HG02852 (cell line): ENCODE results near the gene PTPRJ.

Experiments
- ATAC-seq: cut with Tn5 transposase; IDR thresholded peaks from one replicate; pipeline ENCODE4 v1.9.1; 2021; ENCODE audit warnings: mild to moderate bottlenecking, moderate library complexity; ENCODE audit not compliant: unreplicated experiment

PTPRJ gene

GRCh38 chr11:48036011-48036410, 55.7 kb downstream of the PTPRJ start:
- no peak for ATAC-seq

DNA sequence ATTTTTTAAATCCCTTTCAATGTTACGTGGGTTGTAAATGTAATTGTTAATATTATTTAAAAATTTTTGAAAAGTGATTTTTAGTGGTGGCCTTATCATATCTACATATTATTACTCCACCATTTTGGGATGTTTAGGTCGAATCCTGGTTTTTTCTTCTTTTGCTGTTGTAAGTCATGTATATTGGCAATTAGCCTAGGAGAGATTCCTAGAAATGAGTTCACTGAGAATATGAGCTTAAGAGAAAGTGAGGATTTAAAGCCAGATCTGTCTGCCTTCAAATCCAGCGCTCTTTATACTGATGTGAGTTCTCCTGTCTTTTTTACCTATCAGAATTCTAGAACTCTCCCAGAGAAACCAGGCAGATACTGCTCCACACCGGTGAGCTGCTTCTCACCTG, 56.1 kb downstream of the PTPRJ start:
- ATAC-seq, result no peak

GRCh38 chr11:48037709-48038468, 57.5 kb downstream of the PTPRJ start:
- ATAC-seq, result no peak

DNA sequence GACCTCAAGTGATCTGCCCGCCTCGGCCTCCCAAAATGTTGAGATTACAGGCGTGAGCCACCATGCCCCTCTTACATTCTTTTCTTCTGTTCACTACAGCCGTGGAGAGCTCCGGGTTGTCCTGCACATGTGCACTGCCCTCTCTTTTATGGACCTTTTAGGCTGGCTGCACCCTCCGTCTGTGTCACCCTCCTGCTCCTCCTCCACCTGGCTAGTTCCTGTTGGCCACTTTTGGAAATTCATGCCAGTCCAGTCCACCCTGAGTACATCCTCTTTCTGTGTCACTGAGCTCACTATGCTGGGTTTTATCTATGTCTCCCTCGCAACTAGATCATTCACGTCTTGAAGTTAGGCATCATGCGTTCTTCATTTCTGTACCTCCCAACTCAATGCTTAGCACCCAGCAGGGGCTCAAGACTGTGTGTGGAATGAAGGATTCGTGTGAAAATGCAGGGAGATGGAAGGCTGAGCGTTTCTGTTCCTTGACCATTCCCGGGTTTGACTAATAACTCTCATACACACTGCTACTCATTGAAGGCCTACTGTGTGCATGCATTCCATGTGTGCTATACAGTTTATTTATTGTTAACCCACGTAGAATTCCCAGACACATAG, 60.6 kb downstream of the PTPRJ start:
- ATAC-seq, result no peak

- no peak for ATAC-seq
Measured at GRCh38 chr11:48041877-48042695, 61.7 kb downstream of the PTPRJ start.

DNA sequence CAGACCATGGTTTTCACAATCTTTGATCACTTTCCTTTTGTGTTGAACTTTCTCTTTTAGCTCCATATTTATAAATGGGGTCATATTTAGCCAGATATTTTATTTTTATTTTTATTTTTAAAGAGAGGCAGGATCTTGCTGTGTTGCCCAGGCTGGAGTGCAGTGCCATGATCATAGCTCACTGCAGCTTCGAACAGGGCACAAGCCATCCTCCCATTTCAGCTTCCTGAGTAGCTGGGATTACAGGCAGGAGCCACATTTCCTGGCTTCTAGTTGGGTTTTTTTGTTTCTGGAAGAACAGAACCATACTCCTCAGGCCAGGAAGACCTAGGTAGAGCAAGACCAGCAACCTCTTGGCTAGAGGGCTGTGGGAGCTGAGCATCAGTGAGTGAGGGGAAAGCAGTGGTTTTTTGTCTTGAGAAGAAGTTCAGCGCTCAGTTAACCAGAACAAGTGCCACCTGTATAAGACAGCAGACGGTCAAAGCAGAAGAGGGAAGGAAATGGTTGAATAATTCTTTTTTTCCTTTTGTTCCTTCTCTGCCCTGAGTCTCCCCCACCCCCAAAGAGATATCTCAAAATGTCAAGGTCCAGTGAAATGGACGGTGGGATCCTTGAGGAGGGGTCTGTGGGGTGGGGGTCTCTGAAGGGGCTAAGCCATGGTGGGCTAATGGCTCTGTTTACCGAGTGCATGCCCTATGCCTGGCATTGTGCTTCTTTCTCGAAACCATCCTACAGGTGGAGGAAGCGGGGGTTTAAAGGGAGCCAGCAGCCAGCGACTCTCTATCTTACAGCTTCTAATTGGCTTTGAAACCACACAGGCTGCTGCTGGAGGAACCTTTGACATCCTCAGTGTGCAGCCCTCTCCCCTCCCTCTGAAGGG, 63.0 kb downstream of the PTPRJ start:
- ATAC-seq, result peak; percentile 74

GRCh38 chr11:48043991-48044512, 63.7 kb downstream of the PTPRJ start:
- peak; percentile 24 for ATAC-seq

GRCh38 chr11:48044577-48044976, 64.2 kb downstream of the PTPRJ start:
- no peak for ATAC-seq

DNA sequence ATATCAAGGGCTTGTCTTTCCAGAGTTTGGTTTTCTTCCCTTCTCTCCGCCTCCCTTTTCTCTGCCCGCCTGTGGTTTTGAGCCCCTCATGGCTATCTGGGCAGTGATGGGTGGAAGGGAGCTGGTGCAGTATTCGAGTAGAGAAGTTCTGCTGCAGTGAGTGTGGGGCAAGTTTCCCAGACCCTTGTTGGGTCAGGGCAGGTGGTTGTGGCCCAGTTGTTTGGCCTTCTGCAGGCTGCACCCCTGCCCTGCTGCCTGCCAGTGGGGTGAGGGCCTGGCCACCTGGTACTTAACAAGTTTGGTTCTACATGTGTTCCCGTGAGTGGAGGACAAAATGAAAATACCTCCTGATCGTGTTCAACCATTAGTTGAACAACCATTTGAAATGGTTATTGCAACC, 65.2 kb downstream of the PTPRJ start:
- no peak for ATAC-seq

DNA sequence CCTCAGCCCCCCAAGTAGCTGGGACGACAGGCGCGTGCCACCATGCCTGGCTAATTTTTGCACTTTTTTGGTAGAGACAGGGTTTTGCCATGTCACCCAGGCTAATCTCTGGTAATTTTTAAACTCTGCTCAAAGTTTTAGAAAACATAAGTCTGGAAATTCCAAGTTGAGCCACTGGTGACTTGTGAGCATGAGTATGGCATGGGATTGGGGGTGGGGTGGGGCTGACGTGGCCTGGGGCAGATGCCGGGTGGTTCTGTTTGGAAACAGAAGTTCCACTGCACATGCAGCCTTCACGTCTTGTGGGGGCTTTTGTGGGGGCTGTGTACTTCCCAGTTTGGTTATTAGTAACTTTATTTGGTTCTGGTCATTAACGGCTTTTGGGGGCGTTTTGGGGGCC, 67.3 kb downstream of the PTPRJ start:
- no peak for ATAC-seq

- no peak for ATAC-seq
Measured at GRCh38 chr11:48049036-48049435, 68.7 kb downstream of the PTPRJ start.

DNA sequence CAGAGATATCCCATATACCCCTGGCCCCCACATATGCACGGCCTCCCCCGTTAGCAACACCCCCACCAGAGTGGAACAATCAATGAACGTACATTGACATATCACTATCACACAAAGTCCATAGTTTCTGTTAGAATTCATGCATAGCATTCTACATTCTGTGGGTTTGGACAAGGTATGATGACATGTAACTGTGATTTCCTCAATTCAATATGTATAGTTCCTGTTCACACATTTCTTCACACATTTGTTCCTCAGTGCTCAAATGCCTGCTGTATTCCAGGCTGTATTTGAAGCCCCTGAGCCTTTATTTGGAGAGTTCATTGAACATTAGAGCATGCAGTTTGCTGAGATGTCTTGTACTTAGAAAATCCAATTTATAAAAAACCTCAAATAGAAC, 69.9 kb downstream of the PTPRJ start:
- no peak for ATAC-seq

- ATAC-seq, result no peak
Measured at GRCh38 chr11:48051217-48051830, 71.0 kb downstream of the PTPRJ start.

DNA sequence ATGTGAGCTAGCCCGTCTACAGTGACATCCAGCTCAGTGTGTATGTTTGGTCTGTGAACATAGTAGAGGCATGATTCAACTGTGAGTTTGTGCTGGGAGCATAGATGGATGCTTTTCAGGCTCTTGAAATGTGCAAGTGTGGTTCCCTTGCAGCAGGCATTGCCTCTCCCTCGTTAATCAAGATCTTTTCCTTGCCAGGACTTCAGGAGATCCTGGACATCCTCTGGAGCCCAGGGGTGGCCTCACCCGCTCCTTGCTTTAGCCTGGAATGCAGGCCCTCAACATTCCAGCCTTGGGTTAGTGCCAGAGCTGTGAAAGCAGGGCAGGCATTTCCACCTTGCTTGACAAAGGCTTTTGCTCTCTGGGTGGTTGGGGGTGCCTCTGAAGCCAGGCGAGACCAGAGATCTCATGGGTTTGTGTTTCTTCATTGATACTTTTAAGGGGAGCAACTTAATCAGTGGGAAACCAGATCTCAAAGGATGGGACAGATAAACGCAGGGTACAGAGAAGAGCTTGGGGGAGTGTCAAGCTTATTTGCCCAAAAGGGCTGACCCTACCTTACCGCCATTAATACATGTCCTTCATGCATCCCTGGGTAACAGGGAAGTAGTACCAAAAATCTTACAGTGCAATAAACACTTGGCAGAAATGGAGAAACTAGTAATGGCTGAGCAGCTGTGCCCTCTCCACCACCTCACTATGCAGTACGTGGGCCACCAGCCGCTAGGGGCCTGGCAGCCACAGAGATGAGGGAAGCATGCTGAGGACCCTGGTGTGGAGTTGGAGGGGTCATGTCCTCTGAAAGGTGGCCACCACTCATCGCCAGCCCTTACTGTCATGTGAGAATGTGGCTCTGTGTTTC, 72.1 kb downstream of the PTPRJ start:
- ATAC-seq, result no peak

DNA sequence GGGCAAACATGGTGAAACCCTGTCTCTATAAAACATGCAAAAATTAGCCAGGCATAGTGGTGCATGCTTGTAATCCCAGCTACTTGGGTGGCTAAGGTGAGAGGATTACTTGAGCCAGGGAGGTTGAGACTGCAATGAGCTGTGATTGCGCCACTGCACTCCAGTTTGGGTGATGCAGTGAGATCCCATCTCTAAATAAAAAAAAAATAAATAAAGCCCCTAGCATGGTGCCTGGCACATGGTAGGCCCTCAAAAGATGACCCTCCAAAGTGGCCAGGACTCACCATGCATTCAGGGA, 74.6 kb downstream of the PTPRJ start:
- ATAC-seq, result no peak

DNA sequence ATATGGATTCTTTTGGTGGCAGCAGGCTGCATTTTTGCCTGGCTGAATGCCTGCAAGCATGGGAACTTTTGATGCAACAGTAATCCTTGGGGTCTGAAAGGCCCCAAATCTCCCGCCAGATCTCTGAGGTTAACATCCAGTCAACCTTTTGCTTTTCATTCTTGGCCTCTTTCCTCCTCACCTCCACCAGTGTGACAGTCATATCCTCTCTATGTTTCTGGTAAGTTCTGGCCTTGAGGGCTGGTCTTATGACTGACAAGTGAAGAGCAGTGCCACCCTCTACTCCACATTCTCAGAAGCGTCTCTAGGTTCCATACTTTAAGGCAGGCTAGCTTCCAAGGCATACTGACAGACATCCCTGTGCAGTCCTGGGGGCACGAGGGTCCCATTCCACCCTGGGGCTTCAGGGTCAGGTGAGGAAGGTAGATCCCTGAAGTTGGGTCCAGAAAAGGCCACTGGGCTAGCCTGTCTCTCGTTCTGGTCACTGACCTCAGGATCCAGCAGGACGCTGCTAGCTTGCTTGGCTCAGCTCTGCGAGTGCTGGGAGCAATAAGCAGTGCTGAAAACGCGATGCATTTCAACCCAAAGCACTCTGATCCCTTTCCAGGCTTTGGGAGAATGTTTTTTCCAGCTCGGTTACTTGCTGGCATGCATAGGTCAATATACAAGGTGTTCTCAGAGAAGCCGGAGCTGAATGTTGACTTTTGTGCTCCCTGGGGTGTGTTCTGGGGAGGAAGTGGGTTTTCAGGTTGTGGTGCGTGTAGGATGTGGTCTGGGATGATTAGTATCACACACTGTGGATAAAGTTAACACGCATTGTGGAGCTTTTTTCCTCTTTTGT, 75.2 kb downstream of the PTPRJ start:
- peak; percentile 68 for ATAC-seq

GRCh38 chr11:48056325-48057183, 76.2 kb downstream of the PTPRJ start:
- ATAC-seq, result no peak

DNA sequence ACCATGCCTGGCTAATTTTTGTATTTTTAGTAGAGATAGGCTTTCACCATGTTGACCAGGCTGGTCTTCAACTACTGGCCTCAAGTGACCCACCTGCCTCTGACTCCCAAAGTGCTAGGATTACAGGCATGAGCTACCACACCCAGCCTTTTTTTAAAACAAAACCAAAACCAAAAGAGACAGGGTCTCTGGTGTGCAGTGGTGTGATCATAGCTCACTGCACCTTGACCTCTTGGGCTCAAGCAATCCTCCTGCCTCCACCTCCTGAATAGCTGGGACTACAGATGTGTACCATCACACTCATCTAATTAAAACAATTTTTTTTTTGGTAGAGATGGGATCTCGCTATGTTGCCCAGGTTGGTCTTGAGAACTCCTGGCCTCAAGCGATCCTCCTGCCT, 77.7 kb downstream of the PTPRJ start:
- no peak for ATAC-seq
